ENCODE data around the gene COL8A1. TPM values are rescaled to one million over a fixed set of nuclear protein-coding genes. Genes with fewer than 3 reads are reported as not detected.

Gene COL8A1
- total RNA-seq, 1 experiment from 2014 or later, result 0.07 TPM

DNA sequence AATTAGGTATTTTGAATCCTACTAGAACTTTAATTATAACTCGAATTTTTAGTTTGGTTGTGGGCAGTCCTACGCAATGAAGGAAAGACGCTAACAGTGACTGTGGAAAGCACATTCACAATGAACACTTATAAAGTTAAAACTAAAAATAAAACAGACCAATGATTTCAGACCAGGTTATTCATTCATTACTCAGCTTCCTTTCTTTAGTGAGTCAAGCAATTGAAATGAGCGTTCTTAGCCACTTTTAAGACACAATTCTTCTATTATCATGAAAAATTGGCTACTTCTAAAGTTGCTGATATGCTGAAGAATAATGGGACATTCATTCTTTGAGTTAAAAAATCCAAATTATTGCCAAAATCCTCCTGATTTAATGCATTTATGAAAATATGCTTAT is 113.3 kb downstream of the COL8A1 start (continued):
- TF ChIP-seq FOSL1 (IDR thresholded peaks at IDR 0.05; ENCODE audit: low read depth), result no peak
- no peak for TF ChIP-seq EZH2phosphoT487 (IDR thresholded peaks at IDR 0.05; ENCODE audit: borderline replicate concordance)
- TF ChIP-seq POLR2AphosphoS5 (IDR thresholded peaks at IDR 0.05; ENCODE audit: low read depth, low read length), result no peak
- no peak for TF ChIP-seq CEBPB (IDR thresholded peaks at IDR 0.05; ENCODE audit: low read depth)
- no peak for TF ChIP-seq YY1 (IDR thresholded peaks at IDR 0.05; ENCODE audit: extremely low read depth, insufficient replicate concordance, low read depth, low read length)
- TF ChIP-seq, protein P1, sequence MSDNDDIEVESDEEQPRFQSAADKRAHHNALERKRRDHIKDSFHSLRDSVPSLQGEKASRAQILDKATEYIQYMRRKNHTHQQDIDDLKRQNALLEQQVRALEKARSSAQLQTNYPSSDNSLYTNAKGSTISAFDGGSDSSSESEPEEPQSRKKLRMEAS (IDR thresholded peaks at IDR 0.05), result no peak
- TF ChIP-seq EZH2 (IDR thresholded peaks at IDR 0.05), result no peak
- TF ChIP-seq RAD21 (IDR thresholded peaks at IDR 0.05; ENCODE audit: low read depth), result no peak

- intact Hi-C loops (cut with micrococcal nuclease), result loop anchor here (1.0 to 5.0 kb wide), 6 partner anchors 109 to 1151 kb away; no protein-coding TSS in a partner anchor
- Histone ChIP-seq H2AFZ (ENCODE audit: low read depth, low read length, poor library complexity, severe bottlenecking) (peak overlapping the region; percentile 18), H3K4me1 (ENCODE audit: control insufficient read depth in 1 of 2, insufficient read depth in 2 of 2, low read length in 2 of 2) (no peaks in the 10 kb centered on the region), H3K36me3 (ENCODE audit: control insufficient read depth in 1 of 2, insufficient read depth in 2 of 2, low read length in 2 of 2) (no peaks in the 10 kb centered on the region), H3K27ac (ENCODE audit: low read depth, low read length) (no peak overlapping the region), H3K79me2 (ENCODE audit: insufficient read depth, low read length) (no peaks in the 10 kb centered on the region), H3K9me2 (ENCODE audit: insufficient read depth) (no peaks in the 10 kb centered on the region), H3K27me3 (ENCODE audit: insufficient read depth, low read length) (peaks cover 66% of the 10 kb centered on the region), H3K4me3 (replicated peaks in 1 of 2; ENCODE audit: low read depth in 1 of 2, low read length in 2 of 2) (no peak overlapping the region), H3K9ac (ENCODE audit: low read length) (no peak overlapping the region), H4K20me1 (ENCODE audit: insufficient read depth) (0 out of 2 replicates have a peak, but pooled peaks cover 7% of the 10 kb centered on the region), H3K9me3 (ENCODE audit: control insufficient read depth in 1 of 2, insufficient read depth in 1 of 2, low read depth in 1 of 2, low read length in 2 of 2) (no peaks in the 10 kb centered on the region), H3K4me2 (ENCODE audit: low read length) (no peak overlapping the region)
- peak; percentile 92 for ATAC-seq
- DNase-seq (ENCODE audit: low read depth, low spot score), result peak; percentile 28
- ChIA-PET CTCF (interaction anchor here (1.3 to 2.4 kb wide), 3 partner anchors 13 to 936 kb away, joined by 3 to 11 read pairs (median 4); no protein-coding TSS in a partner anchor), RAD21 (ENCODE audit: low non-redundant PET in 1 of 2, low total read pairs in 2 of 2, uncharacterized antibody in 2 of 2, unreplicated experiment in 2 of 2) (interaction anchor here (0.6 to 1.1 kb wide), 2 partner anchors 254 to 730 kb away, joined by 3 to 4 read pairs; no protein-coding TSS in a partner anchor), POLR2A (no interaction called here)
- peak; percentile 76 for TF ChIP-seq RAD21 (IDR thresholded peaks at IDR 0.05; ENCODE audit: low read depth)
- TF ChIP-seq CEBPB (IDR thresholded peaks at IDR 0.05; ENCODE audit: low read depth), result no peak
- peak; percentile 37 to 76 (median 68); a peak in 5 of 6 replicates for TF ChIP-seq CTCF (IDR thresholded peaks at IDR 0.05 in 2 of 3, conservative IDR thresholded peaks at IDR 0.05 in 1 of 3; ENCODE audit: borderline replicate concordance in 1 of 3, insufficient read depth in 1 of 3, low read depth in 2 of 3, low read length in 2 of 3)
- BruUV-seq (replicated peaks), result no TSS peak
Observed at GRCh38 chr3:99753268-99753975, 115.0 kb downstream of the COL8A1 start.

Measured in HCT116 (cell line).